KOPT-K1 (cell line): Measurements from ENCODE around the gene SDCCAG8.
A peak's percentile ranks its signal among the peaks of the same experiment; 100 is the strongest.
"Not testable (repeated sequence)": the region's sequence is repeated elsewhere in the genome, so short reads cannot be mapped to it uniquely, and the experiment has no call there.

Experiments used
- H3K27ac ChIP-seq: fragments of 200-600 bp; sonication (generic); 2 replicates; pipeline ENCODE4 v1.5.1; 2016; ENCODE audit warnings: antibody characterized with exemption, mild to moderate bottlenecking, low read depth, low read length; ENCODE audit not compliant: poor library complexity, severe bottlenecking
- H3K36me3 ChIP-seq: fragments of 200-600 bp; sonication (generic); 2 replicates; pipeline ENCODE4 v1.5.1; 2017; ENCODE audit warnings: antibody characterized with exemption, mild to moderate bottlenecking, low read length, moderate library complexity; ENCODE audit not compliant: insufficient read depth
- H3K9me3 ChIP-seq: fragments of 200-600 bp; sonication (generic); 2 replicates; pipeline ENCODE4 v1.5.1; 2017; ENCODE audit warnings: antibody characterized with exemption, low read length, mild to moderate bottlenecking; ENCODE audit not compliant: insufficient read depth, poor library complexity, severe bottlenecking

SDCCAG8 gene

DNA sequence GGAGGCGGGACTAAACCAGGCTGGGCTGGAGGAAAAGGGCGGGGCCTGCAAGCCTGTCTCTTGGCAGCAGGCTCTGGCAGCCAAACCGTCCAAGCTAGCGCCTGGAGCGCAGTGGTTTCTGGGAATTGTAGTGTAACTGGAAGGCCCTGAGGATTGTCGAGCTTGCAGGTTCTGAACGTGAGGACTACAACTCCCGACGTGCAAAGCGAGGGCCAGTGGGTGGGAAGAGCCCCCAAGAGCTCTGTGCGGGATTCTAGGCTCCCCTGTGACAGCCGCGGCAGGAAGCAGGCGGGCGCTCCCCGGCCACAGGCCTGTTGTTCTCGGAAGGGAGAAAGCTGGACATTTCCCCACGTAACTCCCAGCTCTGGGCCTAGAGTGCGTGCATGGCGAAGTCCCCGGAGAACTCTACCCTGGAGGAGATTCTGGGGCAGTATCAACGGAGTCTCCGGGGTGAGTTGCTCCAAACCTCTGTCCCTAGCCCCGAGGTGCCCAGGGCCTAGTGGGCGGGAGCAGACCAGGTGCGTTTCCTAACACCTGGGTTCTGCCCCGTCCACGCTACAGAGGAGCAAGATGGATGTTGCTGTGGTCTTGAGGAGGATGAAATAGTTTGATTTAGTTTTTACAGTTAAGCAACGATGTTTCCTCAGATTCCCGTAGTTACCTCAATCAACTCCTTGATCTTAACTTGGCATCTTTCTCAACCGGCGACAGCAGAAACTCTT lies at the start of gene SDCCAG8:
Gene SDCCAG8 (plus strand): TSS at position 251 of the 722 bp plus-strand sequence. CDS start 133 bp downstream, at position 384.
- Histone ChIP-seq H3K36me3 (no peaks in the 10 kb centered on the region), H3K27ac (peak within 1 kb of the TSS; percentile 82), H3K9me3 (peaks cover 6% of the 10 kb centered on the region)

DNA sequence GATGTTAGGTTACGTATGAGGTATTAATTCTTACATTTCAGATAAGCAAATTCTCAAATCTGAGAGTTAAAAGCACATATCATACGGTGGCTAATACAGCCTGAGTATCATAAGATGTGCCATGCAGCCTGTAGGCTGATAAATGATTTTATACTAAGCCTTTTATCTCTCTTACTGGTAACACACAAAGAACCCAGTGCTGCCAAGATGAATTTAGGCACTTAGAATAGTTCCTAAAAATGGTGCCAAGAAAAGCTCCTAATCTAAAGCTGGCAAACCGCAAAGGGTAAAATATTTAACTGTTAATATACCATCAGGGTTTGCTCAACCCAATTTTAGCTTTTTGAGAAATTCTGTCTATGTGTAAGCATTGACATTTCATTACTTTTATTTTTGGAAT lies 43.9 kb upstream of the SDCCAG8 start:
- not testable (repeated sequence) for H3K9me3 ChIP-seq, H3K27ac ChIP-seq, H3K36me3 ChIP-seq

GRCh38 chr1:243213045-243213787 lies 42.6 kb upstream of the SDCCAG8 start:
- Histone ChIP-seq H3K27ac (no peak overlapping the region), H3K36me3 (peaks cover 6% of the 10 kb centered on the region; the same call in 1 of the 2 replicates), H3K9me3 (peaks cover 7% of the 10 kb centered on the region)

DNA sequence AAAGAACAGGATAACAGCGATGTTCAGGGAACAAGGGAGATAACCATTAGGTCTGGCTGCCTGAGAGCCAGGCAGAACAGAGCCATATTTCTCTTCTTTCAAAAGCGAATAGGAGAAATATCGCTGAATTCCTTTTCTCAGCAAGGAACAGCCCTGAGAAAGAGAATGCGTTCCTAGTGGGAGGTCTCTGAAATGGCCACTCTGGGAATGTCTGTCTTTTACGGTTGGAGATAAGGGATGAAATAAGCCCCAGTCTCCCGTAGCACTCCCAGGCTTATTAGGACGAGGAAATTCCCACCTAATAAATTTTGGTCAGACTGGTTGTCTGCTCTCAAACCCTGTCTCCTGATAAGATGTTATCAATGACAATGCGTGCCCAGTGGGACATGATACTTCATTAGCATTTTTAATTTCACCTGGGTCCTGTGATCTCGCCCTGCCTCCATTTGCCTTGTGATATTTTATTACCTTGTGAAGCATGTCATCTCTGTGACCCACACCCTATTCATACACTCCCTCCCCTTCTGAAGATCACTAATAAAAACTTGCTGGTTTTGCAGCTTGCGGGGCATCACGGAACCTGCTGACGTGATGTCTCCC lies 40.5 kb upstream of the SDCCAG8 start:
- H3K27ac ChIP-seq, H3K9me3 ChIP-seq: not testable (repeated sequence)
- peaks cover 20% of the 10 kb centered on the region; the same call in 1 of the 2 replicates for H3K36me3 ChIP-seq

- H3K9me3 ChIP-seq, result peaks cover 11% of the 10 kb centered on the region
These were observed 39.1 kb upstream of the SDCCAG8 start for GRCh38 chr1:243216741-243217140.

GRCh38 chr1:243217349-243217748 lies 38.5 kb upstream of the SDCCAG8 start:
- H3K9me3 ChIP-seq, result peaks cover 11% of the 10 kb centered on the region
- H3K36me3 ChIP-seq, result peaks cover 33% of the 10 kb centered on the region
- H3K27ac ChIP-seq, result no peak overlapping the region

More at GRCh38 chr1:243216741-243217140, 39.1 kb upstream of the SDCCAG8 start:
- H3K27ac ChIP-seq, result no peak overlapping the region
- H3K36me3 ChIP-seq, result peaks cover 32% of the 10 kb centered on the region

- H3K36me3 ChIP-seq, result peaks cover 33% of the 10 kb centered on the region
- H3K9me3 ChIP-seq, result peaks cover 11% of the 10 kb centered on the region
- H3K27ac ChIP-seq, result no peak overlapping the region
These were observed 37.8 kb upstream of the SDCCAG8 start for GRCh38 chr1:243218059-243218458.

DNA sequence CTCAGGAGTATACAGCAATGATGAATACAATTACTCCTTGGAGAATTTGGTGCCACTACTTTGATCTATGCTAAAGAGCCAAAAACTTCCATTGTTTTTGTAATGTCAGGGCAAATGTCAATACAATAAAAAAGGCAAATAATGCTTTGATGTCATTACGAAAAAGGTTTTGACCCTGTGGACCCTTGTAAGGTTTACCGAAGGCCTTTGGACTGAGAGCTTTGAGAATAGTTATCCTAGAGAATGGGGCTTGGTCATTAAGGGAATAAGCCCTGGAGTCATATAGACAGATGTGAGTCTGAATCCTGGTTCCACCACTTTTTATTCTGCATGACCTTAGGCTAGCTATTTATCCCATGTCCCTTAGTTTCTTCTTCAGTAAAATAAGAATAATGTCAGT lies 28.2 kb upstream of the SDCCAG8 start:
- peaks cover 14% of the 10 kb centered on the region for H3K36me3 ChIP-seq
- peaks cover 43% of the 10 kb centered on the region for H3K9me3 ChIP-seq
- H3K27ac ChIP-seq, result no peak overlapping the region

DNA sequence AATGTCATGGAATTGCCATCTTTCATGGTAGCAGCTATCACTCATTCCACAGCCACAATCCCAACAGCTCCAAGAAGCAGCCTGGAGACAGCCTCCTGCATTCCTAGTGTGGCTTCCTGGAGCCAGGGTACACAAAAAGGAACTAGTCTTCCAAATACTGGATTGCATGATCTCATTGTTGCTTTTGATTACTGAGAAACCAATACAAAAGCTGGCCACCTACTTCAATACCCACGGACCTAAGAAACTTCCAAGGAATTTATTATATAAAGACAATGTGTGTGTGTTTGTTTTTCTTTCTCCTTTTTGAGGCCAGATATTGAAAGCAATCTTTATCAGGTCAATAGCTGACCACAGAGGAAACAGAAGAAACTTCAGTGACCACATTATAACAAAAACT lies 26.3 kb upstream of the SDCCAG8 start:
- Histone ChIP-seq H3K9me3 (peaks cover 48% of the 10 kb centered on the region), H3K27ac (no peak overlapping the region), H3K36me3 (0 out of 2 replicates have a peak, but pooled peaks cover 8% of the 10 kb centered on the region)

DNA sequence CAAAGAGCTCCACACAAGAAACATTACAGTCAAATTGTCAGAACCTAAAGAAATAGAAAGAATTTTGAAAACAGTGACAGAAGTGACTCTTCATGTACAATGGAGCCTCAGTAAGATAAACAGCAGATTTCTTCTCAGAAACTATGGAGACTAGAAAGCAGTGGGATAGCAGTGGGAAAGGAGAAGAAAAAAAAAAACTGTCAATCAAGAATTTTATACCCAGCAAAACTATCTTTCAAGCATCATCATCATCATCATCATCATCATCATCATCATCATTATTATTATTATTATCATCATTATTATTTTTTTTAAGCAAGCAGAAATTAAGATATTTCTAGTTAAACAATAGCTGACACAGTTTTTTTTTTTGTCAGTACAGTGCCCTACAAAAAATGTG lies 24.9 kb upstream of the SDCCAG8 start:
- Histone ChIP-seq H3K36me3 (0 out of 2 replicates have a peak, but pooled peaks cover 8% of the 10 kb centered on the region), H3K27ac (no peak overlapping the region), H3K9me3 (peaks cover 48% of the 10 kb centered on the region)

DNA sequence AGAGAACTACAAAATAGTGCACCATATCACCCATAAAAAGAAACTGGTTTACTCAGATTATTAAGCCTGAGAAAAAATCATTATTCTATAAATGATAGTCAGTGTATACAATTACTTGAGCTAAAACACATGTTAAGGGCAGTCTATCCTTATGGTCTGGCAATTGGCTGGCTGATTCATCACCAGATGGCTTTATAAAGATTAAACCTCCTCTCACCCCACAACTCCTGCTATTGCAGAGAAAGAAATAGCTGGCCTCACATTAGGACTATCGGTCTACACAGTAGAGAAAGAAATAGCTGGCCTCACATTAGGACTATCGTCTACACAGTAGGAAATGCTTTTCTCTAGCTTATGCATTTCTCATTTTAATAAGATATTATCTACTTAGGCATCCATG lies 21.9 kb upstream of the SDCCAG8 start:
- 0 out of 2 replicates have a peak, but pooled peaks cover 7% of the 10 kb centered on the region for H3K36me3 ChIP-seq
- peaks cover 42% of the 10 kb centered on the region for H3K9me3 ChIP-seq
- no peak overlapping the region for H3K27ac ChIP-seq

- no peaks in the 10 kb centered on the region for H3K36me3 ChIP-seq
- no peak overlapping the region for H3K27ac ChIP-seq
These were observed 20.7 kb upstream of the SDCCAG8 start for GRCh38 chr1:243234978-243235647.

DNA sequence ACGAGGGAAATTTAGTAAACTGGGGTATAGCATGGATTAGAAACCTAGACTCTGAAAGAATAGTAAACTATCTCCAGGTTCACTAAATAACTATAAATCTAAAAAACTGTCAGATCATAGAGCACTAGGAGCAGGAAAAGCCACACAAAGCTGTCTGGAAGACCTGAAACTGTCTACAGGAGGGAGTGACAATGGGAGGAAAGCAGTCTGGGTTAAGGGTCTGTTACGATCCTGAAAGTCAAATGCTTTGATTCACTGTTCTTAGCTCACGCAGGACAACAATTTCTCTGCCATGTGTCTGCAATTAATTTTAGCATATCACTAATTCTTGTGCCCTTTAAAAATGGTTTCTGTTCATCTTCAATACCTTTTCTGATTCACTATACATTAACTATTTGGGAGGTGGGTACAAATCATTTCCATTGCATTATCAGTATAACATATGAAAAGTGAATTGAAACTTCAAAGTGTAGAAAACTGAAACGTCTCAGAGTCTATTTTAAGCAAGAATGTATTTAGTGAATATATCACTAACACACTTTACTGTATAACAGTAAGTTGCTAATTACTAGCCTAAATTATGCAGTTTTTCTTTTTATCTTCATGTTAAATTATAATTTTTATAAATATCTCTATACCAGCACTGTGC lies 19.1 kb upstream of the SDCCAG8 start:
- Histone ChIP-seq H3K9me3 (peaks cover 14% of the 10 kb centered on the region), H3K27ac (no peak overlapping the region), H3K36me3 (no peaks in the 10 kb centered on the region)

More at GRCh38 chr1:243234978-243235647, 20.7 kb upstream of the SDCCAG8 start:
- H3K9me3 ChIP-seq, result peaks cover 30% of the 10 kb centered on the region

DNA sequence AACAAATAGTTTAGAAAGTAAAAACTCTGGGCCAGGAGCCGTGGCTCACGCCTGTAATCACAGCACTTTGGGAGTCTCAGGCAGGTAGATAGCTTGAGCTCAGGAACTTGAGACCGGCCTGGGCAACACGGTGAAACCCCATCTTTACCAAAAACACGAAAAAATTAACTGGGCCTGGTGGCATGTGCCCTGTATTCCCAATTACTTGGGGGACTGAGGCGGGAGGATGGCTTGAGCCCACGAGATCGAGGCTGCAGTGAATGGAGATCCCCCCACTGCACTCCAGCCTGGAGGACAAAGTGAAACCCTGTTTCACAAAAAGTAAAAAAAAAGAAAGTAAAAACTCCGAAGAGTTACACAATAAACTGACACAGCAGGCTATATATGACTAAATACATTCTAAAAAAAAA lies 11.4 kb upstream of the SDCCAG8 start:
- Histone ChIP-seq H3K27ac (no peak overlapping the region), H3K9me3 (peaks cover 8% of the 10 kb centered on the region), H3K36me3 (no peaks in the 10 kb centered on the region)
